ENCODE measurements around the gene TFB2M.
"Not testable (repeated sequence)": the region's sequence is repeated elsewhere in the genome, so short reads cannot be mapped to it uniquely, and the experiment has no call there.

TFB2M gene

GRCh38 chr1:246572785-246573184 is 6.7 kb upstream of the TFB2M start:
- no peak overlapping the region for H3K9ac ChIP-seq (ENCODE audit: low read length)
- no peak overlapping the region for H3K4me3 ChIP-seq (ENCODE audit: low read length)
- no peak overlapping the region for H2AFZ ChIP-seq (ENCODE audit: low read length)
- no peak for DNase-seq
- H4K20me1 ChIP-seq (ENCODE audit: insufficient read depth, low read length): no peaks in the 10 kb centered on the region
- no peaks in the 10 kb centered on the region for H3K27me3 ChIP-seq (replicated peaks; ENCODE audit: insufficient read depth, low read length)
- TF ChIP-seq EZH2 (optimal IDR thresholded peaks at IDR 0.05; ENCODE audit: low read depth, low read length) (no peak), EZH2phosphoT487 (IDR thresholded peaks at IDR 0.05; ENCODE audit: low read length) (no peak)
- TF ChIP-seq, protein P1, sequence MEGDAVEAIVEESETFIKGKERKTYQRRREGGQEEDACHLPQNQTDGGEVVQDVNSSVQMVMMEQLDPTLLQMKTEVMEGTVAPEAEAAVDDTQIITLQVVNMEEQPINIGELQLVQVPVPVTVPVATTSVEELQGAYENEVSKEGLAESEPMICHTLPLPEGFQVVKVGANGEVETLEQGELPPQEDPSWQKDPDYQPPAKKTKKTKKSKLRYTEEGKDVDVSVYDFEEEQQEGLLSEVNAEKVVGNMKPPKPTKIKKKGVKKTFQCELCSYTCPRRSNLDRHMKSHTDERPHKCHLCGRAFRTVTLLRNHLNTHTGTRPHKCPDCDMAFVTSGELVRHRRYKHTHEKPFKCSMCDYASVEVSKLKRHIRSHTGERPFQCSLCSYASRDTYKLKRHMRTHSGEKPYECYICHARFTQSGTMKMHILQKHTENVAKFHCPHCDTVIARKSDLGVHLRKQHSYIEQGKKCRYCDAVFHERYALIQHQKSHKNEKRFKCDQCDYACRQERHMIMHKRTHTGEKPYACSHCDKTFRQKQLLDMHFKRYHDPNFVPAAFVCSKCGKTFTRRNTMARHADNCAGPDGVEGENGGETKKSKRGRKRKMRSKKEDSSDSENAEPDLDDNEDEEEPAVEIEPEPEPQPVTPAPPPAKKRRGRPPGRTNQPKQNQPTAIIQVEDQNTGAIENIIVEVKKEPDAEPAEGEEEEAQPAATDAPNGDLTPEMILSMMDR (IDR thresholded peaks at IDR 0.05; ENCODE audit: low read length): no peak
- peaks cover 92% of the 10 kb centered on the region for H3K79me2 ChIP-seq (ENCODE audit: low read length)
- peaks cover 24% of the 10 kb centered on the region for H3K4me1 ChIP-seq (ENCODE audit: low read length)
- H3K36me3 ChIP-seq (replicated peaks; ENCODE audit: insufficient read depth, low read length): no peaks in the 10 kb centered on the region
- no peaks in the 10 kb centered on the region for H3K9me3 ChIP-seq (replicated peaks; ENCODE audit: insufficient read depth, low read length)
- H3K9me2 ChIP-seq (replicated peaks; ENCODE audit: insufficient read depth, low read length): no peaks in the 10 kb centered on the region
- H3K27ac ChIP-seq (ENCODE audit: low read length): no peak overlapping the region
- H3K4me2 ChIP-seq (ENCODE audit: low read depth, low read length): no peak overlapping the region
- peaks cover 13% of the 10 kb centered on the region for H3F3A ChIP-seq (ENCODE audit: insufficient read depth, low read length)

GRCh38 chr1:246571953-246572352 is 5.9 kb upstream of the TFB2M start:
- Histone ChIP-seq H3K9ac (ENCODE audit: low read length) (no peak overlapping the region), H3K9me2 (replicated peaks; ENCODE audit: insufficient read depth, low read length) (no peaks in the 10 kb centered on the region), H3K27me3 (replicated peaks; ENCODE audit: insufficient read depth, low read length) (no peaks in the 10 kb centered on the region), H3K27ac (ENCODE audit: low read length) (no peak overlapping the region), H3F3A (ENCODE audit: insufficient read depth, low read length) (peaks cover 13% of the 10 kb centered on the region), H3K9me3 (replicated peaks; ENCODE audit: insufficient read depth, low read length) (no peaks in the 10 kb centered on the region), H2AFZ (ENCODE audit: low read length) (no peak overlapping the region), H3K79me2 (ENCODE audit: low read length) (peaks cover 96% of the 10 kb centered on the region), H4K20me1 (ENCODE audit: insufficient read depth, low read length) (no peaks in the 10 kb centered on the region), H3K4me2 (ENCODE audit: low read depth, low read length) (no peak overlapping the region), H3K4me1 (ENCODE audit: low read length) (peaks cover 18% of the 10 kb centered on the region), H3K36me3 (replicated peaks; ENCODE audit: insufficient read depth, low read length) (no peaks in the 10 kb centered on the region), H3K4me3 (ENCODE audit: low read length) (no peak overlapping the region)
- TF ChIP-seq EZH2phosphoT487 (IDR thresholded peaks at IDR 0.05; ENCODE audit: low read length): no peak
- no peak for TF ChIP-seq EZH2 (optimal IDR thresholded peaks at IDR 0.05; ENCODE audit: low read depth, low read length)
- TF ChIP-seq, protein P1 (IDR thresholded peaks at IDR 0.05; ENCODE audit: low read length): no peak
- no peak for DNase-seq

- not testable (repeated sequence) for H3K9me3 ChIP-seq (replicated peaks; ENCODE audit: insufficient read depth, low read length); H3K9me2 ChIP-seq (replicated peaks; ENCODE audit: insufficient read depth, low read length); H3K4me3 ChIP-seq (ENCODE audit: low read length); DNase-seq; H3K36me3 ChIP-seq (replicated peaks; ENCODE audit: insufficient read depth, low read length); H2AFZ ChIP-seq (ENCODE audit: low read length); H3K27me3 ChIP-seq (replicated peaks; ENCODE audit: insufficient read depth, low read length); H3K9ac ChIP-seq (ENCODE audit: low read length); H3K4me2 ChIP-seq (ENCODE audit: low read depth, low read length); H3K27ac ChIP-seq (ENCODE audit: low read length); H4K20me1 ChIP-seq (ENCODE audit: insufficient read depth, low read length)
- Histone ChIP-seq H3F3A (ENCODE audit: insufficient read depth, low read length) (peaks cover 16% of the 10 kb centered on the region), H3K79me2 (ENCODE audit: low read length) (peaks cover 93% of the 10 kb centered on the region), H3K4me1 (ENCODE audit: low read length) (peaks cover 13% of the 10 kb centered on the region; the same call in 1 of the 2 replicates)
Observed at GRCh38 chr1:246571309-246571708, 5.2 kb upstream of the TFB2M start.

DNA sequence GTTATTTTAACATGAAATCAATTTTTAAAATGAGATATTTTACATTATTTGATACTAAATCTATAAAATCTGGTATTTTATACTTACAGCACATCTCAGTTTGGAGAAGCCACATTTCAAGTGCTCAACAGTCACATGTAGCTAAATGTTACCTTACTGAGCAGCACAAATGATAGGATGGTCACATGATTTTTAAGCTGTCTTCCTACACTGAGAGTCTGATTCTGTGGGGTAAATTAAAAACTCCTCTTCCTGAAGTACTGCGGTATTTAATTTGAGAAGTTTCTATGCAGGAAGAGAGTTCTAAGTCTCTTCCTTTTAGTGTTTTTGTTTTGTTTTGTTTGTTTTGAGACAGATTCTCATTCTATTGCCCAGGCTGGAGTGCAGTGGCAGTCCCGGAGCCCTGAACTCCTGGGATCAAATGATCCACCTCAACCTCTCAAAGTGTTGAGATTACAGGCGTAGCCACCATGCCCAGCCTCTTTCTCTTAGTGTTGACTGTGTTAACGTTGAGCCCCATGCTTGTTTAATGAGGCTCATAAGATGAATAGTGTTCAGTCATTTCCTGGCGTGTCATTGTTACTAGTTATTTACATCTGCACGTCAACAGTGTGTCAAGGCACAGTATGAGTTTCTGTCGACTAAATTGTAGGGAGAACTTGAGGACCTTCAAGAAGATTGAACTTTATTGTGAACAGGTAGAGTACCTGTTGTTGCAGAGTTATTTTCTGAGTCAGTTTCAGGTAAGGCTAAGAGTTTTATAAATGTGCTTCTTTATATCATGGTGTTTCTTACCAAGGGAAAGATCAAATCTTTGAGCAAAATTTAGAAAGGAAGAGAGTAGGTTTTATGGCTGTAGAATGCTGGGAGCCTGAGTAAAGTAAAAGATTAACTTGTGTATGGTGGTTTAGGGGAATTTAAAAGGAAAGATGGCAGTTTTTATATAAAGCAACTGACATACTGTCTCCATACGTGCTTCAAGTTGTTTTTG is 3.5 kb upstream of the TFB2M start:
- Histone ChIP-seq H3K4me1 (ENCODE audit: low read length) (peaks cover 18% of the 10 kb centered on the region), H2AFZ (ENCODE audit: low read length) (no peak overlapping the region), H3K4me3 (ENCODE audit: low read length) (no peak overlapping the region), H3K27me3 (replicated peaks; ENCODE audit: insufficient read depth, low read length) (no peaks in the 10 kb centered on the region), H3F3A (ENCODE audit: insufficient read depth, low read length) (peaks cover 16% of the 10 kb centered on the region), H3K9me2 (replicated peaks; ENCODE audit: insufficient read depth, low read length) (no peaks in the 10 kb centered on the region), H3K27ac (ENCODE audit: low read length) (no peak overlapping the region), H4K20me1 (ENCODE audit: insufficient read depth, low read length) (no peaks in the 10 kb centered on the region), H3K4me2 (ENCODE audit: low read depth, low read length) (no peak overlapping the region), H3K9me3 (replicated peaks; ENCODE audit: insufficient read depth, low read length) (no peaks in the 10 kb centered on the region), H3K9ac (ENCODE audit: low read length) (no peak overlapping the region), H3K79me2 (ENCODE audit: low read length) (peaks cover 93% of the 10 kb centered on the region), H3K36me3 (replicated peaks; ENCODE audit: insufficient read depth, low read length) (no peaks in the 10 kb centered on the region)
- no peak for DNase-seq
- TF ChIP-seq EZH2phosphoT487 (IDR thresholded peaks at IDR 0.05; ENCODE audit: low read length): no peak
- TF ChIP-seq, protein P1 (IDR thresholded peaks at IDR 0.05; ENCODE audit: low read length): no peak
- no peak for TF ChIP-seq EZH2 (optimal IDR thresholded peaks at IDR 0.05; ENCODE audit: low read depth, low read length)
